H1 (cell line): ENCODE results near the gene GNB3. TPM values are rescaled to one million over a fixed set of nuclear protein-coding genes. Genes with fewer than 3 reads are reported as not detected.
A peak's percentile ranks its signal among the peaks of the same experiment; 100 is the strongest.

Experiments
- CTCF ChIA-PET: fragments of 300-600 bp; sonication (Branson Sonifier 250); formaldehyde crosslinking; loops from one replicate; lab custom pipeline; 2021; ENCODE audit not compliant: partially characterized antibody; lab: Charles Lee
- POLR2A ChIA-PET: fragments of 300-600 bp; sonication (Branson Sonifier 250); formaldehyde crosslinking; loops from one replicate; lab custom pipeline; 2021; ENCODE audit warnings: inconsistent platforms; ENCODE audit not compliant: partially characterized antibody; lab: Charles Lee
- DNase-seq, 2 experiments: peaks; one replicate each; pipeline versions ENCODE4 v3.0.0 to v3.0.0-alpha.2; 2010 to 2022; ENCODE audit warnings: low spot score in 2 of 2, low read depth in 1 of 2, mixed read lengths in 1 of 2
- FAIRE-seq: peaks from 2 replicates; lab custom pipeline; 2011; peaks lifted over from hg19 to GRCh38; lab: Jason Lieb, UNC
- H2AFZ ChIP-seq: 2 replicates; pipeline ENCODE4 v1.8.1; 2012; ENCODE audit warnings: low read length, inconsistent platforms
- H2AK5ac ChIP-seq: 2 replicates; pipeline ENCODE4 v1.6.1; 2013; ENCODE audit warnings: low read depth, low read length
- H2BK120ac ChIP-seq: replicated peaks from 2 replicates; pipeline ENCODE3; 2013; ENCODE audit warnings: low read depth, low read length, inconsistent platforms
- H2BK12ac ChIP-seq: 2 replicates; pipeline ENCODE4 v1.6.1; 2013; ENCODE audit warnings: low read depth, low read length
- H2BK15ac ChIP-seq: 2 replicates; pipeline ENCODE4 v1.6.1; 2013; ENCODE audit warnings: low read length
- H2BK20ac ChIP-seq: 2 replicates; pipeline ENCODE4 v1.6.1; 2013; ENCODE audit warnings: low read length
- H2BK5ac ChIP-seq: 2 replicates; pipeline ENCODE4 v1.6.1; 2013; ENCODE audit warnings: low read depth, low read length
- H3K14ac ChIP-seq: 2 replicates; pipeline ENCODE4 v1.6.1; 2013; ENCODE audit warnings: inconsistent platforms; ENCODE audit not compliant: insufficient read length
- H3K18ac ChIP-seq: 2 replicates; pipeline ENCODE4 v1.6.1; 2013; ENCODE audit warnings: low read length; ENCODE audit errors: extremely low read depth
- H3K23ac ChIP-seq: 2 replicates; pipeline ENCODE4 v1.6.1; 2013; ENCODE audit warnings: inconsistent platforms; ENCODE audit not compliant: insufficient read length
- H3K23me2 ChIP-seq: 2 replicates; pipeline ENCODE4 v1.6.1; 2013; ENCODE audit warnings: low read depth, low read length
- H3K27ac ChIP-seq: 2 replicates; pipeline ENCODE4 v1.6.1; 2011; ENCODE audit warnings: low read depth, low read length, inconsistent platforms
- H3K27me3 ChIP-seq, 4 experiments: replicated peaks in 1 of 4; 1 replicate in 1 of 4; 2 replicates in 3 of 4; pipeline versions ENCODE4 v1.6.1 to v1.8.1; 2011 to 2013; ENCODE audit warnings: low read length in 3 of 4, mild to moderate bottlenecking in 3 of 4, inconsistent platforms in 2 of 4, mixed read lengths in 2 of 4, moderate library complexity in 1 of 4; ENCODE audit not compliant: control insufficient read depth in 3 of 4, insufficient read depth in 3 of 4; ENCODE audit errors: extremely low read depth in 1 of 4
- H3K36me3 ChIP-seq, 4 experiments: 2 replicates each; pipeline versions ENCODE4 v1.6.1 to v1.8.1; 2011 to 2013; ENCODE audit warnings: mild to moderate bottlenecking in 4 of 4, low read length in 3 of 4, moderate library complexity in 2 of 4, control low read depth in 1 of 4, inconsistent platforms in 1 of 4; ENCODE audit not compliant: insufficient read depth in 4 of 4, control insufficient read depth in 2 of 4
- H3K4ac ChIP-seq: replicated peaks from 2 replicates; pipeline ENCODE3; 2013; ENCODE audit warnings: low read length, low read depth, mixed read lengths, inconsistent platforms; ENCODE audit not compliant: insufficient read length
- H3K4me1 ChIP-seq, 4 experiments: replicated peaks in 1 of 4; 1 replicate in 1 of 4; 2 replicates in 3 of 4; pipeline versions ENCODE4 v1.6.1 to v1.8.1; 2011 to 2013; ENCODE audit warnings: low read length in 3 of 4, inconsistent platforms in 2 of 4, mixed read lengths in 1 of 4; ENCODE audit not compliant: insufficient read depth in 4 of 4, control insufficient read depth in 3 of 4
- H3K4me2 ChIP-seq, 2 experiments: 2 replicates each; pipeline versions ENCODE4 v1.6.1 to v1.8.1; 2011 to 2013; ENCODE audit warnings: low read depth in 2 of 2, low read length in 2 of 2, control low read depth in 1 of 2, inconsistent platforms in 1 of 2, mild to moderate bottlenecking in 1 of 2; ENCODE audit not compliant: insufficient read depth in 1 of 2
- H3K4me3 ChIP-seq, 4 experiments: fragments of 200-600, 300-600 bp in 1 of 4; sonication (generic), shearing (Covaris generic), sonication (Bioruptor Twin) in 1 of 4; 2 replicates each; pipeline versions ENCODE4 v1.5.1 to v1.8.1; 2011 to 2016; ENCODE audit warnings: low read length in 4 of 4, low read depth in 3 of 4, control low read depth in 2 of 4, inconsistent platforms in 2 of 4, mild to moderate bottlenecking in 2 of 4, mixed read lengths in 1 of 4, moderate library complexity in 1 of 4; ENCODE audit not compliant: insufficient read depth in 2 of 4; ENCODE audit errors: extremely low read depth in 1 of 4
- H3K56ac ChIP-seq: replicated peaks from 2 replicates; pipeline ENCODE3; 2013; ENCODE audit warnings: low read depth, mild to moderate bottlenecking, mixed read lengths, low read length, inconsistent platforms; ENCODE audit not compliant: insufficient read length
- H3K79me1 ChIP-seq: 2 replicates; pipeline ENCODE4 v1.6.1; 2013; ENCODE audit warnings: low read depth, low read length, control low read depth
- H3K79me2 ChIP-seq, 2 experiments: 2 replicates each; pipeline versions ENCODE4 v1.6.1 to v1.8.1; 2012 to 2013; ENCODE audit warnings: low read length in 2 of 2, mild to moderate bottlenecking in 2 of 2, inconsistent platforms in 1 of 2; ENCODE audit not compliant: insufficient read depth in 2 of 2, control insufficient read depth in 1 of 2
- H3K9ac ChIP-seq, 4 experiments: replicated peaks in 1 of 4; 1 replicate in 1 of 4; 2 replicates in 3 of 4; pipeline versions ENCODE4 v1.6.1 to v1.8.1; 2011 to 2013; ENCODE audit warnings: low read depth in 3 of 4, low read length in 3 of 4, control low read depth in 2 of 4, mild to moderate bottlenecking in 2 of 4, moderate library complexity in 2 of 4, inconsistent platforms in 1 of 4; ENCODE audit errors: extremely low read depth in 1 of 4
- H3K9me3 ChIP-seq, 2 experiments: 2 replicates each; pipeline versions ENCODE4 v1.6.1 to v1.8.1; 2012 to 2013; ENCODE audit warnings: mild to moderate bottlenecking in 2 of 2, moderate library complexity in 2 of 2, control low read depth in 1 of 2, inconsistent platforms in 1 of 2, low read depth in 1 of 2, low read length in 1 of 2, mixed read lengths in 1 of 2; ENCODE audit not compliant: insufficient read depth in 2 of 2
- H4K20me1 ChIP-seq, 2 experiments: replicated peaks in 1 of 2; 2 replicates each; pipeline versions ENCODE3 to v1.8.1; 2011 to 2013; ENCODE audit warnings: inconsistent platforms in 2 of 2, low read length in 2 of 2, mild to moderate bottlenecking in 1 of 2; ENCODE audit not compliant: insufficient read depth in 2 of 2, control insufficient read depth in 1 of 2
- H4K5ac ChIP-seq: 2 replicates; pipeline ENCODE4 v1.6.1; 2013; ENCODE audit warnings: low read length, low read depth, mixed read lengths, inconsistent platforms; ENCODE audit not compliant: insufficient read length
- H4K8ac ChIP-seq: 2 replicates; pipeline ENCODE4 v1.8.0; 2013; ENCODE audit warnings: mild to moderate bottlenecking, moderate library complexity, low read length, inconsistent platforms; ENCODE audit not compliant: insufficient read depth; ENCODE audit errors: extremely low read depth
- H4K91ac ChIP-seq: replicated peaks from 2 replicates; pipeline ENCODE3; 2013; ENCODE audit warnings: low read length, mixed read lengths, inconsistent platforms; ENCODE audit not compliant: insufficient read length
- GABPA ChIP-seq: IDR thresholded peaks from 2 replicates; pipeline ENCODE4 v1.6.1; 2011; ENCODE audit warnings: mild to moderate bottlenecking, low read length, moderate library complexity, borderline replicate concordance; ENCODE audit not compliant: insufficient read depth
- HDAC6 ChIP-seq: IDR thresholded peaks from one replicate; pipeline ENCODE4 v1.7.1; 2012; ENCODE audit warnings: low read depth, mild to moderate bottlenecking, inconsistent platforms, low read length, moderate library complexity
- KDM5A ChIP-seq: fragments of 200-600 bp; IDR thresholded peaks from 2 replicates; pipeline ENCODE4 v1.7.1; 2012; ENCODE audit warnings: mild to moderate bottlenecking, low read length, inconsistent platforms, mixed read lengths
- MAFK ChIP-seq: IDR thresholded peaks from 2 replicates; pipeline ENCODE4 v1.6.1; 2012; ENCODE audit warnings: low read depth, mild to moderate bottlenecking, improper control_type of control experiment, low read length
- POLR2AphosphoS5 ChIP-seq: IDR thresholded peaks from 2 replicates; pipeline ENCODE4 v1.6.1; 2011; ENCODE audit warnings: low read depth, low read length
- WGBS, 2 experiments: shearing (Covaris generic) in 1 of 2; methylation state at CpG; one replicate each; pipeline versions ENCODE4 v1.1.6 to v1.1.7; 2013 to 2015; ENCODE audit warnings: low lambda C conversion rate in 2 of 2, mixed read lengths in 2 of 2, inconsistent platforms in 1 of 2, low coverage in 1 of 2, missing lambda C conversion rate in 1 of 2; ENCODE audit not compliant: insufficient replicate concordance in 2 of 2, insufficient coverage in 1 of 2, insufficient read length in 1 of 2; ENCODE audit errors: extremely low coverage in 1 of 2, missing lambda C conversion rate in 1 of 2; 5-methylcytosine and 5-hydroxymethylcytosine counted together
- polyA plus RNA-seq, 7 experiments: library from polyadenylated mRNA; depleted of rRNA in 3 of 7; stranded (reverse) in 5 of 7; unstranded in 2 of 7; fragments of >200 nt in 5 of 7; fragments of 200-250 nt in 2 of 7; gene quantifications; 1 replicate in 5 of 7; 2 replicates in 1 of 7; 4 replicates in 1 of 7; pipeline versions ENCODE4 v1.2.1 to v1.2.3, GENCODE V29; 2011 to 2013; ENCODE audit warnings: missing spikeins in 2 of 7, mixed read lengths in 2 of 7
- total RNA-seq: library from RNA; stranded (reverse); fragmentation: NEBNext Ultra II Directional; extraction: Animal tissue kit (Norgen Biotek cat#: 25700); gene quantifications from 2 replicates; pipeline ENCODE4 v1.2.1, GENCODE V29; 2021

The GNB3 gene
- total and polyA plus RNA-seq, 2 of the 8 experiments (the other 6 are each of a cell fraction or from before 2014, with no cell fraction given): 9.9 TPM

DNA sequence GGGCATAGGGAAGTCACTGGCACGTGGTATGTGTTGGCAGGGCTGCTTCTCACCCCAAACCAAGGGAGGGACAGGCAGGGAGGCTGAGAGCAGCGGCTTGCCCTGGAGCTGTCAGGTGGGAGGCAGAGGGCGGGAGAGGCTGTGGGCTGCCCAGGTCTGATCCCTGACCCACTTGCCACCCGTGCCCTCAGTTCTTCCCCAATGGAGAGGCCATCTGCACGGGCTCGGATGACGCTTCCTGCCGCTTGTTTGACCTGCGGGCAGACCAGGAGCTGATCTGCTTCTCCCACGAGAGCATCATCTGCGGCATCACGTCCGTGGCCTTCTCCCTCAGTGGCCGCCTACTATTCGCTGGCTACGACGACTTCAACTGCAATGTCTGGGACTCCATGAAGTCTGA is 4.7 kb downstream of the GNB3 start:
- POLR2A ChIA-PET: interaction anchor here (0.6 to 25.7 kb wide), 3 partner anchors 14 to 75 kb away, joined by 3 to 588 read pairs (median 388); partner anchors contain the start of genes GNB3, GPR162, P3H3 and SPSB2
- no peak overlapping the region for H2AFZ ChIP-seq
- H3K9ac ChIP-seq: no peak overlapping the region

More for the DNA sequence above, 4.7 kb downstream of the GNB3 start:
- Histone ChIP-seq H3K23me2 (peaks cover 3% of the 10 kb centered on the region), H3K4me2 (no peak overlapping the region), H3K9me3 (no peaks in the 10 kb centered on the region), H3K18ac (no peak overlapping the region), H3K36me3 (peaks cover 15 to 57% (median 42%) of the 10 kb centered on the region in 4 experiments; a peak in 7 of 8 replicates), H4K8ac (no peak overlapping the region), H3K4ac (no peak overlapping the region), H3K27me3 (no peaks in the 10 kb centered on the region), H3K79me2 (peaks cover 0 to 3% of the 10 kb centered on the region in 2 experiments; a peak in 2 of 4 replicates), H2BK5ac (no peak overlapping the region), H2BK12ac (no peak overlapping the region), H3K4me1 (peaks cover 0 to 6% (median 0%) of the 10 kb centered on the region in 4 experiments; a peak in 1 of 7 replicates), H2AK5ac (no peak overlapping the region), H3K56ac (no peak overlapping the region), H2BK20ac (no peak overlapping the region), H3K14ac (no peak overlapping the region), H2BK15ac (no peak overlapping the region), H3K79me1 (peaks cover 2% of the 10 kb centered on the region), H2BK120ac (no peak overlapping the region), H4K91ac (no peak overlapping the region), H3K4me3 (no peak overlapping the region), H4K5ac (no peak overlapping the region), H3K23ac (no peak overlapping the region), H3K27ac (no peak overlapping the region), H4K20me1 (peaks cover 0 to 4% of the 10 kb centered on the region in 2 experiments)
- DNase-seq (no peak), FAIRE-seq (no peak)
- CTCF ChIA-PET: interaction anchor here (0.7 to 19.8 kb wide), 4 partner anchors 12 to 139 kb away, joined by 3 to 292 read pairs (median 19); partner anchors contain the start of genes GNB3, MLF2 and P3H3
- WGBS, 2 experiments: 96% methylated on average over 10 of the region's 17 CpGs; no CpG with 5 or more reads in 1 of the 2 experiments
- TF ChIP-seq MAFK: no peak
- no peak for TF ChIP-seq HDAC6
- no peak for TF ChIP-seq GABPA
- no peak for TF ChIP-seq KDM5A
- 0 out of 2 replicates have a peak, but pooled peaks have one; percentile 22 for TF ChIP-seq POLR2AphosphoS5
